PC-9 (cell line): ENCODE results near the gene PET100.

Source experiments
- EZH2 ChIP-seq: fragments of 200-600 bp; sonication (generic); IDR thresholded peaks from 2 replicates; pipeline ENCODE4 v1.8.0; 2017; ENCODE audit warnings: antibody characterized with exemption, low read depth
- TF ChIP-seq, protein P1 (sequence below): fragments of 200-600 bp; sonication (generic); conservative IDR thresholded peaks from 2 replicates; pipeline ENCODE4 v1.6.1; 2017; ENCODE audit warnings: mixed run types, antibody characterized with exemption, mild to moderate bottlenecking, moderate library complexity

DNA sequence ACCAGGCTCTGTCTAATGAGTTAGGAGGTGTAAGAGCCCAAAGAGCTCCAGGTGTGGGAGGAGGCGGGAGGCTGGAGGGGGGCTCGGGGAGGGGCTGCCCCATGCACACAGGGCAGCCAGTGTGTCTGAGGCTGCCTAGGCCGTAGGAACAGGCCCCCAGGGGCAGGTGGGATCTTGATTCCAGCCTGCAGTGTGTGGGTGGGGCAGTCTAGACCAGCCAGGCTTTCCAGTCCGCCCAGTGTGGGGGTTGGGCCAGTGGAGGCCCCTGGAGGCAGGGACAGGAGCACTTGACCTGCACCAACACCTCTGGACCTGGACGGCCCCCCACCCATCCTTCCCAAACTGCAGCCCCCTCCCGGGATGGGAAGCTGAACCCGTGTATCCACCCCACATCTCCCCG is 39.3 kb upstream of the PET100 start:
- TF ChIP-seq, protein P1, sequence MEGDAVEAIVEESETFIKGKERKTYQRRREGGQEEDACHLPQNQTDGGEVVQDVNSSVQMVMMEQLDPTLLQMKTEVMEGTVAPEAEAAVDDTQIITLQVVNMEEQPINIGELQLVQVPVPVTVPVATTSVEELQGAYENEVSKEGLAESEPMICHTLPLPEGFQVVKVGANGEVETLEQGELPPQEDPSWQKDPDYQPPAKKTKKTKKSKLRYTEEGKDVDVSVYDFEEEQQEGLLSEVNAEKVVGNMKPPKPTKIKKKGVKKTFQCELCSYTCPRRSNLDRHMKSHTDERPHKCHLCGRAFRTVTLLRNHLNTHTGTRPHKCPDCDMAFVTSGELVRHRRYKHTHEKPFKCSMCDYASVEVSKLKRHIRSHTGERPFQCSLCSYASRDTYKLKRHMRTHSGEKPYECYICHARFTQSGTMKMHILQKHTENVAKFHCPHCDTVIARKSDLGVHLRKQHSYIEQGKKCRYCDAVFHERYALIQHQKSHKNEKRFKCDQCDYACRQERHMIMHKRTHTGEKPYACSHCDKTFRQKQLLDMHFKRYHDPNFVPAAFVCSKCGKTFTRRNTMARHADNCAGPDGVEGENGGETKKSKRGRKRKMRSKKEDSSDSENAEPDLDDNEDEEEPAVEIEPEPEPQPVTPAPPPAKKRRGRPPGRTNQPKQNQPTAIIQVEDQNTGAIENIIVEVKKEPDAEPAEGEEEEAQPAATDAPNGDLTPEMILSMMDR = no peak
- TF ChIP-seq EZH2 = no peak
